Transverse colon (tissue), 3 donors: ENCODE data around the gene SLC50A1.

Source experiments
- POLR2A ChIP-seq: fragments of 450-650 bp; IDR thresholded peaks from one replicate; pipeline ENCODE4 v1.6.1; 2016; ENCODE audit warnings: antibody characterized with exemption, mild to moderate bottlenecking, moderate library complexity
- TF ChIP-seq, protein P1 (sequence below), 5 experiments: fragments of 200-600 bp in 3 of 5; fragments of 450-650 bp in 2 of 5; sonication (generic) in 3 of 5; IDR thresholded peaks; 1 replicate in 2 of 5; 2 replicates in 3 of 5; pipeline ENCODE4 v1.5.1; 2016 to 2017; ENCODE audit warnings: antibody characterized with exemption in 5 of 5, inconsistent platforms in 3 of 5, mild to moderate bottlenecking in 2 of 5, moderate library complexity in 1 of 5

DNA sequence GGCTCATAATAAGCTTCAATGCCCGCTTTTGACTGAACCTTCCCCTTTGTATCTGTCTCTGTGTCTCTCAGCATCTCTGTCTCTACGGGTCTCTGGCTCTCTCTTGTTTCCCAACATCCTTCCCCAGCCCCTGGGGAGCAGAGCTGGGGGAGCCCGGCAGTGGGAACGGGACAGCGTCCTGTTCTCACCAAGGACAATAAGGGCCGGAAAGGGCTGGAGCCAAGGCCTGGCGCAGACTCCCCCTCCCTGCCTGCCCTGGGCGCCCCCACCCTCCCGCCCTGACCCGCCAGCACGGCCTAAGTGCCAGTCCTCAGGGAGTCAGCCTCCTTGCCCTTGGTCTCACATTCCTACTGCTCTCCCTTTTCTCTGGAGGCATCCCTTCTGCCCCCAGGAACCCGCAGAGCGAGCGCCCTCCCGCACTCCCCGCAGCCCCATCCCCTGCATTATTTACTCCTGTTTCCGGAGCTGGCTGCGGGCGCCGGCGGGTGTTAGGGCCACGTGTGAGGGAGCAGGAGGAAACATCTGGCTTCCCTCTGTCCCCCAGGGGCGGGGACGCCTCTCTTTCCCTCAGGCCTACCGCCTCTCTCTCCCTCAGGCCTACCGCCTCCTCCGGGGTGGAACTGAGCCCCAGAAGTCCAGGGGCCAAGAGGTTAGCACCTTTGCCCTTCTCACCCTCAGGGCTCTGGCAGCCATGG is 31.0 kb downstream of the SLC50A1 start:
- TF ChIP-seq, protein P1, sequence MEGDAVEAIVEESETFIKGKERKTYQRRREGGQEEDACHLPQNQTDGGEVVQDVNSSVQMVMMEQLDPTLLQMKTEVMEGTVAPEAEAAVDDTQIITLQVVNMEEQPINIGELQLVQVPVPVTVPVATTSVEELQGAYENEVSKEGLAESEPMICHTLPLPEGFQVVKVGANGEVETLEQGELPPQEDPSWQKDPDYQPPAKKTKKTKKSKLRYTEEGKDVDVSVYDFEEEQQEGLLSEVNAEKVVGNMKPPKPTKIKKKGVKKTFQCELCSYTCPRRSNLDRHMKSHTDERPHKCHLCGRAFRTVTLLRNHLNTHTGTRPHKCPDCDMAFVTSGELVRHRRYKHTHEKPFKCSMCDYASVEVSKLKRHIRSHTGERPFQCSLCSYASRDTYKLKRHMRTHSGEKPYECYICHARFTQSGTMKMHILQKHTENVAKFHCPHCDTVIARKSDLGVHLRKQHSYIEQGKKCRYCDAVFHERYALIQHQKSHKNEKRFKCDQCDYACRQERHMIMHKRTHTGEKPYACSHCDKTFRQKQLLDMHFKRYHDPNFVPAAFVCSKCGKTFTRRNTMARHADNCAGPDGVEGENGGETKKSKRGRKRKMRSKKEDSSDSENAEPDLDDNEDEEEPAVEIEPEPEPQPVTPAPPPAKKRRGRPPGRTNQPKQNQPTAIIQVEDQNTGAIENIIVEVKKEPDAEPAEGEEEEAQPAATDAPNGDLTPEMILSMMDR (IDR thresholded peaks at IDR 0.05), result no peak
- no peak for TF ChIP-seq POLR2A
